ENCODE measurements around the gene TBC1D7.

Gene TBC1D7

GRCh38 chr6:13319891-13320564 lies 8.3 kb downstream of the TBC1D7 start:
- no peak for DNase-seq (ENCODE audit: low spot score)

- no peak for DNase-seq (ENCODE audit: low spot score)
Measured at GRCh38 chr6:13318821-13319220, 9.5 kb downstream of the TBC1D7 start.

- no peak for DNase-seq (ENCODE audit: low spot score)
Measured at GRCh38 chr6:13315896-13316295, 12.4 kb downstream of the TBC1D7 start.

- DNase-seq (ENCODE audit: low spot score) = no peak
Measured at GRCh38 chr6:13314806-13315205, 13.5 kb downstream of the TBC1D7 start.

- DNase-seq (ENCODE audit: low spot score) = no peak
Measured at GRCh38 chr6:13311155-13311554, 17.2 kb downstream of the TBC1D7 start.

GRCh38 chr6:13308332-13308731 lies 20.0 kb downstream of the TBC1D7 start:
- no peak for DNase-seq (ENCODE audit: low spot score)

- DNase-seq (ENCODE audit: low spot score) = no peak
Measured at GRCh38 chr6:13307508-13307995, 20.8 kb downstream of the TBC1D7 start.

- no peak for DNase-seq (ENCODE audit: low spot score)
Measured at GRCh38 chr6:13305791-13306190, 22.5 kb downstream of the TBC1D7 start.

GRCh38 chr6:13305288-13305687 lies 23.0 kb downstream of the TBC1D7 start:
- no peak for DNase-seq (ENCODE audit: low spot score)

GRCh38 chr6:13304580-13305260 lies 23.6 kb downstream of the TBC1D7 start:
- no peak for DNase-seq (ENCODE audit: low spot score)

- DNase-seq (ENCODE audit: low spot score) = no peak
Measured at GRCh38 chr6:13304101-13304500, 24.2 kb downstream of the TBC1D7 start.

GRCh38 chr6:13303668-13304017 lies 24.7 kb downstream of the TBC1D7 start:
- DNase-seq (ENCODE audit: low spot score) = peak; percentile 49

- peak; percentile 96 for DNase-seq (ENCODE audit: low spot score)
Measured at GRCh38 chr6:13302751-13303667, 25.3 kb downstream of the TBC1D7 start.

GRCh38 chr6:13302291-13302690 lies 26.0 kb downstream of the TBC1D7 start:
- no peak for DNase-seq (ENCODE audit: low spot score)

- no peak for DNase-seq (ENCODE audit: low spot score)
Measured at GRCh38 chr6:13300643-13301590, 27.4 kb downstream of the TBC1D7 start.

GRCh38 chr6:13299918-13300317 lies 28.4 kb downstream of the TBC1D7 start:
- no peak for DNase-seq (ENCODE audit: low spot score)

- DNase-seq (ENCODE audit: low spot score) = no peak
Measured at GRCh38 chr6:13299403-13299821, 28.9 kb downstream of the TBC1D7 start.

GRCh38 chr6:13298446-13298845 lies 29.9 kb downstream of the TBC1D7 start:
- DNase-seq (ENCODE audit: low spot score) = no peak

GRCh38 chr6:13297391-13297790 lies 30.9 kb downstream of the TBC1D7 start:
- DNase-seq (ENCODE audit: low spot score) = no peak

GRCh38 chr6:13296536-13296997 lies 31.8 kb downstream of the TBC1D7 start:
- DNase-seq (ENCODE audit: low spot score) = no peak

- no peak for DNase-seq (ENCODE audit: low spot score)
Measured at GRCh38 chr6:13295576-13295975, 32.8 kb downstream of the TBC1D7 start.

Data from activated CD4-positive, alpha-beta T cell treated with anti-CD3 and anti-CD28 coated beads, Interleukin-2, Interleukin-4, amounts not matched to agents 100 ng/mL and 50 ng/mL, durations not matched to agents 16 hours and 8 hours (primary cell).